Ascending aorta (tissue), 2 donors: ENCODE data around the gene ZNF239. TPM values are rescaled to one million over a fixed set of nuclear protein-coding genes. Genes with fewer than 3 reads are reported as not detected.

Experiments used
- DNase-seq, 2 donors: peaks; one replicate each; pipeline ENCODE4 v3.0.0-alpha.2; 2019; ENCODE audit warnings: low spot score in 2 of 2
- H3K27ac ChIP-seq, 2 donors: fragments of 200-600 bp; sonication (generic); one replicate each; pipeline ENCODE4 v1.5.1; 2016 to 2017; ENCODE audit warnings: mild to moderate bottlenecking in 1 of 2
- H3K27me3 ChIP-seq: fragments of 200-600 bp; sonication (generic); one replicate; pipeline ENCODE4 v1.5.1; 2017
- H3K36me3 ChIP-seq, 2 donors: fragments of 200-600 bp; sonication (generic); one replicate each; pipeline ENCODE4 v1.5.1; 2016
- H3K4me1 ChIP-seq, 2 donors: fragments of 200-600 bp; sonication (generic); one replicate each; pipeline ENCODE4 v1.5.1; 2016 to 2017; ENCODE audit warnings: mild to moderate bottlenecking in 1 of 2
- H3K4me3 ChIP-seq, 2 donors: fragments of 200-600 bp; sonication (generic); one replicate each; pipeline ENCODE4 v1.5.1; 2016 to 2017; ENCODE audit warnings: mild to moderate bottlenecking in 1 of 2
- H3K9me3 ChIP-seq, 2 donors: fragments of 200-600 bp; sonication (generic); one replicate each; pipeline ENCODE4 v1.5.1; 2016
- intact Hi-C: fragments of 100-400 bp; cut with DNase I; formaldehyde crosslinking; loops from one replicate; pipeline ENCODE4 v1.15.1; 2023
- total RNA-seq: library from RNA; depleted of rRNA; stranded (reverse); fragments of >200 nt; gene quantifications from one replicate; pipeline ENCODE4 v1.1.0, GENCODE V29; 2016
- TF ChIP-seq, protein P1 (sequence below), 3 experiments: fragments of 200-600 bp in 2 of 3; fragments of 450-650 bp in 1 of 3; sonication (generic) in 2 of 3; IDR thresholded peaks; one replicate each; pipeline ENCODE4 v1.5.1; 2016 to 2019; ENCODE audit warnings: antibody characterized with exemption in 3 of 3, mild to moderate bottlenecking in 1 of 3, moderate library complexity in 1 of 3

ZNF239 gene
- total RNA-seq, 1 donor from 2014 or later, result 7.1 TPM

DNA sequence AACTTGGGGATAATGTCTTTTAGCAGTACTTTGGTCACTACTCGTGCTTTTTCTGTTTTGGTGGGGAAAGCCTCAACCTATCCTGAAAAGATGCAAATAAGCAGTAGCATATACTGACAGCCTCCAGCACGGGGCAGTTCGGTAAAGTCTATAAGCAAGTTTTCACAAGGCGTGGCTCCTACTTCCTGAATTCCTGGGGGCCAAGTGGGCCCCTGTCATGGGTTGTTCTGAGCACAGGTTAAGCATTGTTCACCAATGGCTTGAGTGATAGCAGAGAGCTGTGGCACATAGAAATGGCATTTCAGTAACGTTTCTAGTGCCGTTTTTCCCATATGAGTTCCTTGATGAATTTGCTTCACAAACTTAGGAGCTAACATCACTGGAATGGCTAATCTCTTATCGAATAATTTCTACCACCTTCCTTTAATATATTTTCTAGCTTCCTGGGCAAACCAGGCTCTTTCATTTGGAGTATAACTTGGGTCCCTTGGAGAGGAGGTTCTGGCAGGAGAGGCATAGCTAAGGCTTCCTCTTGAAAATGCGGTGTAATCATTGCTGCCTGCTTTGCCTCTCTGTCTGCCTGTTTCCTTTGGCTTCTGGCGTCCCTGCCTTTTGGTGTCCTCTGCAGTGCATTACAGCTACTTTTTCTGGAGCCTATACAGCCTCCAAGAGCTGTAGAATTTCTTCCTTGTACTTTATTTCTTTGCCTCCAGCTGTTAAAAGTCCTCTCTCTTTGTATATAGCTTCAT lies 11.7 kb upstream of the ZNF239 start:
- TF ChIP-seq, protein P1, sequence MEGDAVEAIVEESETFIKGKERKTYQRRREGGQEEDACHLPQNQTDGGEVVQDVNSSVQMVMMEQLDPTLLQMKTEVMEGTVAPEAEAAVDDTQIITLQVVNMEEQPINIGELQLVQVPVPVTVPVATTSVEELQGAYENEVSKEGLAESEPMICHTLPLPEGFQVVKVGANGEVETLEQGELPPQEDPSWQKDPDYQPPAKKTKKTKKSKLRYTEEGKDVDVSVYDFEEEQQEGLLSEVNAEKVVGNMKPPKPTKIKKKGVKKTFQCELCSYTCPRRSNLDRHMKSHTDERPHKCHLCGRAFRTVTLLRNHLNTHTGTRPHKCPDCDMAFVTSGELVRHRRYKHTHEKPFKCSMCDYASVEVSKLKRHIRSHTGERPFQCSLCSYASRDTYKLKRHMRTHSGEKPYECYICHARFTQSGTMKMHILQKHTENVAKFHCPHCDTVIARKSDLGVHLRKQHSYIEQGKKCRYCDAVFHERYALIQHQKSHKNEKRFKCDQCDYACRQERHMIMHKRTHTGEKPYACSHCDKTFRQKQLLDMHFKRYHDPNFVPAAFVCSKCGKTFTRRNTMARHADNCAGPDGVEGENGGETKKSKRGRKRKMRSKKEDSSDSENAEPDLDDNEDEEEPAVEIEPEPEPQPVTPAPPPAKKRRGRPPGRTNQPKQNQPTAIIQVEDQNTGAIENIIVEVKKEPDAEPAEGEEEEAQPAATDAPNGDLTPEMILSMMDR (IDR thresholded peaks at IDR 0.05), result no peak
- DNase-seq, result no peak

GRCh38 chr10:43585046-43585445 lies 10.6 kb upstream of the ZNF239 start:
- TF ChIP-seq, protein P1 (IDR thresholded peaks at IDR 0.05), result no peak
- Histone ChIP-seq H3K9me3 (no peaks in the 10 kb centered on the region), H3K4me1 (no peaks in the 10 kb centered on the region), H3K4me3 (no peak overlapping the region), H3K27me3 (no peaks in the 10 kb centered on the region), H3K36me3 (no peaks in the 10 kb centered on the region), H3K27ac (no peak overlapping the region)
- DNase-seq, result no peak
- intact Hi-C loops, result no loop called here

More for the DNA sequence above, 11.7 kb upstream of the ZNF239 start:
- H3K4me3 ChIP-seq, result no peak overlapping the region
- intact Hi-C loops, result no loop called here
- H3K27me3 ChIP-seq, result no peaks in the 10 kb centered on the region
- no peaks in the 10 kb centered on the region for H3K36me3 ChIP-seq
- H3K4me1 ChIP-seq, result no peaks in the 10 kb centered on the region
- no peak overlapping the region for H3K27ac ChIP-seq
- no peaks in the 10 kb centered on the region for H3K9me3 ChIP-seq

- TF ChIP-seq, protein P1 (IDR thresholded peaks at IDR 0.05), result no peak
- Histone ChIP-seq H3K27me3 (no peaks in the 10 kb centered on the region), H3K4me3 (no peak overlapping the region), H3K27ac (no peak overlapping the region), H3K4me1 (no peaks in the 10 kb centered on the region), H3K36me3 (no peaks in the 10 kb centered on the region), H3K9me3 (no peaks in the 10 kb centered on the region)
- no peak for DNase-seq
- intact Hi-C loops, result no loop called here
Measured at GRCh38 chr10:43584051-43584450, 9.6 kb upstream of the ZNF239 start.

- H3K4me3 ChIP-seq, result no peak overlapping the region
- DNase-seq, result no peak
- no peaks in the 10 kb centered on the region for H3K36me3 ChIP-seq
- H3K27ac ChIP-seq, result no peak overlapping the region
- TF ChIP-seq, protein P1 (IDR thresholded peaks at IDR 0.05), result no peak
- H3K9me3 ChIP-seq, result no peaks in the 10 kb centered on the region
- H3K27me3 ChIP-seq, result no peaks in the 10 kb centered on the region
- intact Hi-C loops, result loop anchor here (10.0 kb wide), 3 partner anchors 182 to 792 kb away; partner anchors contain the start of genes BMS1 and CSGALNACT2
- H3K4me1 ChIP-seq, result no peaks in the 10 kb centered on the region
Measured at GRCh38 chr10:43576580-43576979, 2.2 kb upstream of the ZNF239 start.

GRCh38 chr10:43576062-43576461 lies 1.6 kb upstream of the ZNF239 start:
- H3K9me3 ChIP-seq, result no peaks in the 10 kb centered on the region
- TF ChIP-seq, protein P1 (IDR thresholded peaks at IDR 0.05), result no peak
- no peak overlapping the region for H3K4me3 ChIP-seq
- H3K36me3 ChIP-seq, result no peaks in the 10 kb centered on the region
- no peak for DNase-seq
- no peak overlapping the region for H3K27ac ChIP-seq
- H3K27me3 ChIP-seq, result no peaks in the 10 kb centered on the region
- intact Hi-C loops, result loop anchor here (10.0 kb wide), 3 partner anchors 181 to 791 kb away; partner anchors contain the start of genes BMS1 and CSGALNACT2
- H3K4me1 ChIP-seq, result no peaks in the 10 kb centered on the region
